HepG2 (cell line): ENCODE results near the gene MRPL38. TPM values are rescaled to one million over a fixed set of nuclear protein-coding genes. Genes with fewer than 3 reads are reported as not detected.

Experiments
- ARNT2 ChIP-seq: sonication (generic); formaldehyde crosslinking; IDR thresholded peaks from 2 replicates; pipeline ENCODE4 v1.8.0; 2022; ENCODE audit warnings: mild to moderate bottlenecking, low read depth, missing genetic modification reagents, moderate library complexity
- CBX1 ChIP-seq: IDR thresholded peaks from one replicate; pipeline ENCODE4 v1.6.1; 2016; ENCODE audit warnings: antibody characterized with exemption, low read depth
- CEBPZ ChIP-seq: IDR thresholded peaks from 2 replicates; pipeline ENCODE4 v1.6.1; 2012; ENCODE audit warnings: low read length, improper control_type of control experiment
- CHCHD3 ChIP-seq: sonication (generic); formaldehyde crosslinking; IDR thresholded peaks from 2 replicates; pipeline ENCODE4 v1.8.0; 2022; ENCODE audit warnings: mild to moderate bottlenecking, missing genetic modification reagents, moderate library complexity
- HOXD1 ChIP-seq: sonication (generic); formaldehyde crosslinking; IDR thresholded peaks from 2 replicates; pipeline ENCODE4 v1.5.0; 2020; ENCODE audit warnings: missing genetic modification reagents
- MTA1 ChIP-seq: sonication (generic); formaldehyde crosslinking; IDR thresholded peaks from 2 replicates; pipeline ENCODE4 v1.4.0; 2020; ENCODE audit warnings: missing genetic modification reagents, mild to moderate bottlenecking, borderline replicate concordance
- NCOA2 ChIP-seq: sonication (generic); formaldehyde crosslinking; IDR thresholded peaks from 2 replicates; pipeline ENCODE4 v1.8.0; 2022; ENCODE audit warnings: inconsistent platforms
- PATZ1 ChIP-seq: sonication (generic); formaldehyde crosslinking; IDR thresholded peaks from 2 replicates; pipeline ENCODE4 v1.4.0; 2020; ENCODE audit warnings: missing genetic modification reagents
- POLR2A ChIP-seq, 2 experiments: IDR thresholded peaks; 2 replicates each; pipeline ENCODE4 v1.6.1; 2011; ENCODE audit warnings: low read depth in 2 of 2, low read length in 2 of 2, mild to moderate bottlenecking in 1 of 2, moderate library complexity in 1 of 2; ENCODE audit not compliant: insufficient read depth in 1 of 2
- SETDB1 ChIP-seq: sonication (generic); formaldehyde crosslinking; IDR thresholded peaks from 2 replicates; pipeline ENCODE4 v1.5.1; 2020; ENCODE audit warnings: missing genetic modification reagents, mild to moderate bottlenecking, borderline replicate concordance
- SMARCC2 ChIP-seq: fragments of 450-650 bp; IDR thresholded peaks from 2 replicates; pipeline ENCODE4 v1.6.1; 2017; ENCODE audit warnings: antibody characterized with exemption, mild to moderate bottlenecking
- SNAI1 ChIP-seq: sonication (generic); formaldehyde crosslinking; IDR thresholded peaks from 2 replicates; pipeline ENCODE4 v1.5.0; 2020; ENCODE audit warnings: mild to moderate bottlenecking, missing genetic modification reagents, borderline replicate concordance
- ZFX ChIP-seq: sonication (generic); formaldehyde crosslinking; IDR thresholded peaks from 2 replicates; pipeline ENCODE4 v1.4.0; 2020; ENCODE audit warnings: mild to moderate bottlenecking, low read depth, missing genetic modification reagents, moderate library complexity
- ZNF24 ChIP-seq: fragments of 450-650 bp; IDR thresholded peaks from 2 replicates; pipeline ENCODE4 v1.6.1; 2017; ENCODE audit warnings: antibody characterized with exemption, mild to moderate bottlenecking
- ZNF282 ChIP-seq: fragments of 450-650 bp; IDR thresholded peaks from 2 replicates; pipeline ENCODE4 v1.6.1; 2018; ENCODE audit not compliant: partially characterized antibody
- ZNF350 ChIP-seq: sonication (generic); formaldehyde crosslinking; IDR thresholded peaks from 2 replicates; pipeline ENCODE4 v1.4.0; 2020; ENCODE audit warnings: mild to moderate bottlenecking, low read depth, missing genetic modification reagents, borderline replicate concordance
- polyA plus RNA-seq, 8 experiments: library from polyadenylated mRNA; depleted of rRNA in 3 of 8; stranded (reverse) in 7 of 8; unstranded in 1 of 8; fragments of >200 nt; fragmentation: Illumina TruSeq in 4 of 8; extraction: Trizol in 4 of 8; gene quantifications; 2 replicates each; pipeline versions ENCODE4 v1.2.1 to v1.2.3, GENCODE V29; 2011 to 2016; ENCODE audit warnings: low read depth in 4 of 8, missing spikeins in 1 of 8, mixed read lengths in 1 of 8; ENCODE audit not compliant: insufficient read depth in 1 of 8
- total RNA-seq, 5 experiments: library from RNA; depleted of rRNA; stranded (reverse); fragments of >200 nt; fragmentation: Illumina TruSeq; extraction: Trizol; gene quantifications; 2 replicates each; pipeline ENCODE4 v1.2.3, GENCODE V29; 2016; ENCODE audit warnings: low read depth in 1 of 5
- TF ChIP-seq, protein P1 (sequence below): sonication (generic); formaldehyde crosslinking; IDR thresholded peaks from 2 replicates; pipeline ENCODE4 v1.4.0; 2020; ENCODE audit warnings: missing genetic modification reagents, mild to moderate bottlenecking, borderline replicate concordance
- TF ChIP-seq, protein P2 (sequence below): sonication (generic); formaldehyde crosslinking; IDR thresholded peaks from 2 replicates; pipeline ENCODE4 v1.4.0; 2020; ENCODE audit warnings: missing genetic modification reagents, low read depth, mild to moderate bottlenecking, borderline replicate concordance

MRPL38 gene
- total and polyA plus RNA-seq, 2 of the 13 experiments (the other 11 are each of a cell fraction or from before 2014, with no cell fraction given): 83.7 to 125 TPM

DNA sequence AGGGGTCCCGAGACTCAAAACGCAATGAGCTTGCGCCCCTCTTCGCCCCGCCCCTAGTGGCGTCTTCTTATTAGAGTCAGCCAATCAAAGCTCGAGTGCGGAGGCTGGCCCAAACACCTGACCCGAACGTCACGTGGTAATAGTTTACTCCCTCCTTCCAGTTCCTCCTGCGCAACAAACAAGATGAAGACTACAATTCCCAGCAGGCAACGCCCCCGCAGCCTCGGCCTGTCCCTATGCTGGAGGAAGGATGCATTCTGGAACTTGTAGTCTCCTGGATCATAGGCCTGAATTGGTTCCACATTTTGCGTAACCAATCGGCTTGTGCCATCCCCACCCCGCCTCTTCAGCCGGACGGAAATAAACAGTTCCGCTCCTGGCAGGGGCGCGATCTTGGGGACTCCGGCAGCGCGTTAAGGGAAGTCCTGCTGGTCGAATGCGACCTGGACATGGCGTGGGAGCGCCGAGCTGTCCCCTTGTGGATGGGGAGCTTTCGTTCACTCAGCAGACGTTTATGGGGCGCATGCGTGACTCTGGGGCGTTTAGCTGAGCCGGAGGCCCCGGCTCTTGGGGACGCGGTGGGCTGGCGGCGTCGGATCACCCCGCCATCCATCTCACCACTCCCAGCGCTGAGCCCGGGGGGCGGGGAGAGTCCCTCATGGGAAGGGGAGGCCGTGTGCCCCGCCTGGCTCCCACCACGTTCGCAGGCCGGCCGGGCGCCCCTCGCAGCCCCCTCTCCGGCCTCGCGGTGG is 49.2 kb downstream of the MRPL38 start, which contains the start of gene WBP2 (continued):
- TF ChIP-seq ZNF282: no peak
- peak; percentile 97 for TF ChIP-seq ARNT2 (CRISPR knock-in tag)
- no peak for TF ChIP-seq SMARCC2
- no peak for TF ChIP-seq SNAI1 (CRISPR knock-in tag)
- TF ChIP-seq, protein P1, sequence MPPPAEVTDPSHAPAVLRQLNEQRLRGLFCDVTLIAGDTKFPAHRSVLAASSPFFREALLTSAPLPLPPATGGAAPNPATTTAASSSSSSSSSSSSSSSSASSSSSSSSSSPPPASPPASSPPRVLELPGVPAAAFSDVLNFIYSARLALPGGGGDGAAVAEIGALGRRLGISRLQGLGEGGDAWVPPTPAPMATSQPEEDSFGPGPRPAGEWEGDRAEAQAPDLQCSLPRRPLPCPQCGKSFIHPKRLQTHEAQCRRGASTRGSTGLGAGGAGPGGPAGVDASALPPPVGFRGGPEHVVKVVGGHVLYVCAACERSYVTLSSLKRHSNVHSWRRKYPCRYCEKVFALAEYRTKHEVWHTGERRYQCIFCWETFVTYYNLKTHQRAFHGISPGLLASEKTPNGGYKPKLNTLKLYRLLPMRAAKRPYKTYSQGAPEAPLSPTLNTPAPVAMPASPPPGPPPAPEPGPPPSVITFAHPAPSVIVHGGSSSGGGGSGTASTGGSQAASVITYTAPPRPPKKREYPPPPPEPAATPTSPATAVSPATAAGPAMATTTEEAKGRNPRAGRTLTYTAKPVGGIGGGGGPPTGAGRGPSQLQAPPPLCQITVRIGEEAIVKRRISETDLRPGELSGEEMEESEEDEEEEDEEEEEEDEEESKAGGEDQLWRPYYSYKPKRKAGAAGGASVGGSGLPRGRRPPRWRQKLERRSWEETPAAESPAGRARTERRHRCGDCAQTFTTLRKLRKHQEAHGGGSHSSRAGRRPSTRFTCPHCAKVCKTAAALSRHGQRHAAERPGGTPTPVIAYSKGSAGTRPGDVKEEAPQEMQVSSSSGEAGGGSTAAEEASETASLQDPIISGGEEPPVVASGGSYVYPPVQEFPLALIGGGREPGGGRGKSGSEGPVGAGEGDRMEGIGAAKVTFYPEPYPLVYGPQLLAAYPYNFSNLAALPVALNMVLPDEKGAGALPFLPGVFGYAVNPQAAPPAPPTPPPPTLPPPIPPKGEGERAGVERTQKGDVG (CRISPR knock-in tag): peak; percentile 95
- TF ChIP-seq SETDB1: no peak
- TF ChIP-seq MTA1 (CRISPR knock-in tag): peak; percentile 55; the same call in 1 of the 2 replicates
- TF ChIP-seq CBX1: peak; percentile 27
- peak; percentile 47 for TF ChIP-seq NCOA2 (CRISPR knock-in tag)
- peak; percentile 89 to 99 for TF ChIP-seq POLR2A (IDR thresholded peaks at IDR 0.05; ENCODE audit: insufficient read depth in 1 of 2, low read depth in 2 of 2, low read length in 2 of 2)
- TF ChIP-seq ZFX (CRISPR knock-in tag): peak; percentile 86
- TF ChIP-seq, protein P2, sequence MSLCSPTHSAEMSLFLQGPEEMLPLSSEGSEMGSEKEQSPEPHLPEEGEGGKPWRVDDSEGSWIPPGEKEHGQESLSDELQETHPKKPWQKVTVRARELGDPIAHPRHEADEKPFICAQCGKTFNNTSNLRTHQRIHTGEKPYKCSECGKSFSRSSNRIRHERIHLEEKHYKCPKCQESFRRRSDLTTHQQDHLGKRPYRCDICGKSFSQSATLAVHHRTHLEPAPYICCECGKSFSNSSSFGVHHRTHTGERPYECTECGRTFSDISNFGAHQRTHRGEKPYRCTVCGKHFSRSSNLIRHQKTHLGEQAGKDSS (CRISPR knock-in tag): peak; percentile 48; the same call in 1 of the 2 replicates
- no peak for TF ChIP-seq ZNF24
- no peak for TF ChIP-seq CEBPZ
- no peak; the same call in 1 of the 2 replicates for TF ChIP-seq CHCHD3
- TF ChIP-seq PATZ1: peak; percentile 76
- peak; percentile 98 for TF ChIP-seq ZNF350 (CRISPR knock-in tag)
- peak; percentile 92 for TF ChIP-seq HOXD1 (CRISPR knock-in tag)
